ENCODE data around the gene CAGE1. TPM values are rescaled to one million over a fixed set of nuclear protein-coding genes. Genes with fewer than 3 reads are reported as not detected.

Gene CAGE1
- total and polyA plus RNA-seq, 2 experiments from 2014 or later: 0.07 TPM; not detected in 1

DNA sequence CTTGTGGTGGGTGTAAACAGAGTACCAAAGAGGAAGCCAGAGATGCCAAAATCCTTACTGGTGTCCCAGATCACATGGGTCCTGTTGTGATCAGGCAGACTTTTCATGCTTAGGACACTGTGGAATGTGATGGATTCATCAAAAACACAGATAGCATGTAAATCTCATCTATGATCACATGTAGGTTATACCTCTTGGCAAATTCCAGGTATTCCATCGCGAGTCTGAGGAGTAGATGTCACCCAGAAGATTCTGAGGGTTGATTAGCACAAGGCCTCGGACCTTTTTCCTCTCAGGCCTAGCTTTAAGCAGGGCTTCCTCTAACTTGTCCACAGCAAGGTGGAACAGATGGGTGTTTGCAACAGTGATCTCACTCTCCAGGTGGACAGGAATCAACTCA, 48.3 kb downstream of the CAGE1 start (continued):
- TF ChIP-seq, protein P1, sequence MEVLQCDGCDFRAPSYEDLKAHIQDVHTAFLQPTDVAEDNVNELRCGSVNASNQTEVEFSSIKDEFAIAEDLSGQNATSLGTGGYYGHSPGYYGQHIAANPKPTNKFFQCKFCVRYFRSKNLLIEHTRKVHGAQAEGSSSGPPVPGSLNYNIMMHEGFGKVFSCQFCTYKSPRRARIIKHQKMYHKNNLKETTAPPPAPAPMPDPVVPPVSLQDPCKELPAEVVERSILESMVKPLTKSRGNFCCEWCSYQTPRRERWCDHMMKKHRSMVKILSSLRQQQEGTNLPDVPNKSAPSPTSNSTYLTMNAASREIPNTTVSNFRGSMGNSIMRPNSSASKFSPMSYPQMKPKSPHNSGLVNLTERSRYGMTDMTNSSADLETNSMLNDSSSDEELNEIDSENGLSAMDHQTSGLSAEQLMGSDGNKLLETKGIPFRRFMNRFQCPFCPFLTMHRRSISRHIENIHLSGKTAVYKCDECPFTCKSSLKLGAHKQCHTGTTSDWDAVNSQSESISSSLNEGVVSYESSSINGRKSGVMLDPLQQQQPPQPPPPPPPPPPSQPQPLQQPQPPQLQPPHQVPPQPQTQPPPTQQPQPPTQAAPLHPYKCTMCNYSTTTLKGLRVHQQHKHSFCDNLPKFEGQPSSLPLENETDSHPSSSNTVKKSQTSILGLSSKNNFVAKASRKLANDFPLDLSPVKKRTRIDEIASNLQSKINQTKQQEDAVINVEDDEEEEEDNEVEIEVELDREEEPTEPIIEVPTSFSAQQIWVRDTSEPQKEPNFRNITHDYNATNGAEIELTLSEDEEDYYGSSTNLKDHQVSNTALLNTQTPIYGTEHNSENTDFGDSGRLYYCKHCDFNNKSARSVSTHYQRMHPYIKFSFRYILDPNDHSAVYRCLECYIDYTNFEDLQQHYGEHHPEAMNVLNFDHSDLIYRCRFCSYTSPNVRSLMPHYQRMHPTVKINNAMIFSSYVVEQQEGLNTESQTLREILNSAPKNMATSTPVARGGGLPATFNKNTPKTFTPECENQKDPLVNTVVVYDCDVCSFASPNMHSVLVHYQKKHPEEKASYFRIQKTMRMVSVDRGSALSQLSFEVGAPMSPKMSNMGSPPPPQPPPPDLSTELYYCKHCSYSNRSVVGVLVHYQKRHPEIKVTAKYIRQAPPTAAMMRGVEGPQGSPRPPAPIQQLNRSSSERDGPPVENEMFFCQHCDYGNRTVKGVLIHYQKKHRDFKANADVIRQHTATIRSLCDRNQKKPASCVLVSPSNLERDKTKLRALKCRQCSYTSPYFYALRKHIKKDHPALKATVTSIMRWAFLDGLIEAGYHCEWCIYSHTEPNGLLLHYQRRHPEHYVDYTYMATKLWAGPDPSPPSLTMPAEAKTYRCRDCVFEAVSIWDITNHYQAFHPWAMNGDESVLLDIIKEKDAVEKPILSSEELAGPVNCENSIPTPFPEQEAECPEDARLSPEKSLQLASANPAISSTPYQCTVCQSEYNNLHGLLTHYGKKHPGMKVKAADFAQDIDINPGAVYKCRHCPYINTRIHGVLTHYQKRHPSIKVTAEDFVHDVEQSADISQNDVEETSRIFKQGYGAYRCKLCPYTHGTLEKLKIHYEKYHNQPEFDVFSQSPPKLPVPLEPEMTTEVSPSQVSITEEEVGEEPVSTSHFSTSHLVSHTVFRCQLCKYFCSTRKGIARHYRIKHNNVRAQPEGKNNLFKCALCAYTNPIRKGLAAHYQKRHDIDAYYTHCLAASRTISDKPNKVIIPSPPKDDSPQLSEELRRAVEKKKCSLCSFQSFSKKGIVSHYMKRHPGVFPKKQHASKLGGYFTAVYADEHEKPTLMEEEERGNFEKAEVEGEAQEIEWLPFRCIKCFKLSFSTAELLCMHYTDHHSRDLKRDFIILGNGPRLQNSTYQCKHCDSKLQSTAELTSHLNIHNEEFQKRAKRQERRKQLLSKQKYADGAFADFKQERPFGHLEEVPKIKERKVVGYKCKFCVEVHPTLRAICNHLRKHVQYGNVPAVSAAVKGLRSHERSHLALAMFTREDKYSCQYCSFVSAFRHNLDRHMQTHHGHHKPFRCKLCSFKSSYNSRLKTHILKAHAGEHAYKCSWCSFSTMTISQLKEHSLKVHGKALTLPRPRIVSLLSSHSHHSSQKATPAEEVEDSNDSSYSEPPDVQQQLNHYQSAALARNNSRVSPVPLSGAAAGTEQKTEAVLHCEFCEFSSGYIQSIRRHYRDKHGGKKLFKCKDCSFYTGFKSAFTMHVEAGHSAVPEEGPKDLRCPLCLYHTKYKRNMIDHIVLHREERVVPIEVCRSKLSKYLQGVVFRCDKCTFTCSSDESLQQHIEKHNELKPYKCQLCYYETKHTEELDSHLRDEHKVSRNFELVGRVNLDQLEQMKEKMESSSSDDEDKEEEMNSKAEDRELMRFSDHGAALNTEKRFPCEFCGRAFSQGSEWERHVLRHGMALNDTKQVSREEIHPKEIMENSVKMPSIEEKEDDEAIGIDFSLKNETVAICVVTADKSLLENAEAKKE (CRISPR knock-in tag; IDR thresholded peaks at IDR 0.05): no peak
- TF ChIP-seq CREB1 (CRISPR knock-in tag; IDR thresholded peaks at IDR 0.05; ENCODE audit: low read depth): no peak
- TF ChIP-seq ZNF331 (CRISPR knock-in tag; IDR thresholded peaks at IDR 0.05; ENCODE audit: low read depth): no peak
- TF ChIP-seq, protein P2, sequence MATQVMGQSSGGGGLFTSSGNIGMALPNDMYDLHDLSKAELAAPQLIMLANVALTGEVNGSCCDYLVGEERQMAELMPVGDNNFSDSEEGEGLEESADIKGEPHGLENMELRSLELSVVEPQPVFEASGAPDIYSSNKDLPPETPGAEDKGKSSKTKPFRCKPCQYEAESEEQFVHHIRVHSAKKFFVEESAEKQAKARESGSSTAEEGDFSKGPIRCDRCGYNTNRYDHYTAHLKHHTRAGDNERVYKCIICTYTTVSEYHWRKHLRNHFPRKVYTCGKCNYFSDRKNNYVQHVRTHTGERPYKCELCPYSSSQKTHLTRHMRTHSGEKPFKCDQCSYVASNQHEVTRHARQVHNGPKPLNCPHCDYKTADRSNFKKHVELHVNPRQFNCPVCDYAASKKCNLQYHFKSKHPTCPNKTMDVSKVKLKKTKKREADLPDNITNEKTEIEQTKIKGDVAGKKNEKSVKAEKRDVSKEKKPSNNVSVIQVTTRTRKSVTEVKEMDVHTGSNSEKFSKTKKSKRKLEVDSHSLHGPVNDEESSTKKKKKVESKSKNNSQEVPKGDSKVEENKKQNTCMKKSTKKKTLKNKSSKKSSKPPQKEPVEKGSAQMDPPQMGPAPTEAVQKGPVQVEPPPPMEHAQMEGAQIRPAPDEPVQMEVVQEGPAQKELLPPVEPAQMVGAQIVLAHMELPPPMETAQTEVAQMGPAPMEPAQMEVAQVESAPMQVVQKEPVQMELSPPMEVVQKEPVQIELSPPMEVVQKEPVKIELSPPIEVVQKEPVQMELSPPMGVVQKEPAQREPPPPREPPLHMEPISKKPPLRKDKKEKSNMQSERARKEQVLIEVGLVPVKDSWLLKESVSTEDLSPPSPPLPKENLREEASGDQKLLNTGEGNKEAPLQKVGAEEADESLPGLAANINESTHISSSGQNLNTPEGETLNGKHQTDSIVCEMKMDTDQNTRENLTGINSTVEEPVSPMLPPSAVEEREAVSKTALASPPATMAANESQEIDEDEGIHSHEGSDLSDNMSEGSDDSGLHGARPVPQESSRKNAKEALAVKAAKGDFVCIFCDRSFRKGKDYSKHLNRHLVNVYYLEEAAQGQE (IDR thresholded peaks at IDR 0.05; ENCODE audit: unreplicated experiment): no peak
- TF ChIP-seq POLR2AphosphoS5 (IDR thresholded peaks at IDR 0.05; ENCODE audit: low read depth): no peak
